Activated CD4-positive, alpha-beta T cell treated with anti-CD3 and anti-CD28 coated beads, Interleukin-10, Interleukin-2, amounts not matched to agents 100 ng/mL and 50 ng/mL, durations not matched to agents 16 hours and 8 hours (primary cell): ENCODE results near the gene PRR35.
"Not testable (repeated sequence)": the region's sequence is repeated elsewhere in the genome, so short reads cannot be mapped to it uniquely, and the experiment has no call there.

ENCODE experiments used
- DNase-seq: peaks from one replicate; pipeline ENCODE4 v3.0.0-alpha.2; 2020

The PRR35 gene

GRCh38 chr16:597655-598054, 37.5 kb downstream of the PRR35 start:
- DNase-seq: not testable (repeated sequence)

GRCh38 chr16:598823-599739, 38.9 kb downstream of the PRR35 start:
- no peak for DNase-seq

GRCh38 chr16:600781-601180, 40.6 kb downstream of the PRR35 start:
- no peak for DNase-seq

GRCh38 chr16:603933-604332, 43.7 kb downstream of the PRR35 start:
- DNase-seq: no peak

GRCh38 chr16:606656-607307, 46.6 kb downstream of the PRR35 start:
- DNase-seq: no peak

GRCh38 chr16:608019-608418, 47.8 kb downstream of the PRR35 start:
- DNase-seq: peak; percentile 30

- no peak for DNase-seq
Observed at GRCh38 chr16:609316-609715, 49.1 kb downstream of the PRR35 start.

GRCh38 chr16:609984-610383, 49.8 kb downstream of the PRR35 start:
- DNase-seq: no peak

GRCh38 chr16:610513-611381, 50.6 kb downstream of the PRR35 start:
- DNase-seq: peak; percentile 52

GRCh38 chr16:615122-615521, 54.9 kb downstream of the PRR35 start:
- DNase-seq: no peak
